IMR-90 (cell line): ENCODE data around the gene CCDC152. TPM values are rescaled to one million over a fixed set of nuclear protein-coding genes. Genes with fewer than 3 reads are reported as not detected.

Experiments used
- ATAC-seq: fragments of 200-7000 bp; cut with Tn5 transposase; 2 replicates; pipeline ENCODE4 v1.9.1; 2020; ENCODE audit warnings: low read depth, mild to moderate bottlenecking, moderate library complexity
- BruUV-seq: library from RNA; stranded (reverse); fragments of 400-500 nt; replicated peaks from 2 replicates; lab custom pipeline; 2021; lab: Mats Ljungman, UMichigan
- CTCF ChIA-PET: fragments of 300-600 bp; formaldehyde crosslinking; extraction: SDS; loops from one replicate; lab custom pipeline; 2021; ENCODE audit warnings: antibody characterized with exemption; lab: Yijun Ruan, JAX
- POLR2A ChIA-PET: fragments of 300-600 bp; sonication (Branson Sonifier 250); formaldehyde crosslinking; loops from one replicate; lab custom pipeline; 2022; ENCODE audit warnings: antibody characterized with exemption; ENCODE audit not compliant: unreplicated experiment; lab: Charles Lee
- DNase-seq: peaks from one replicate; pipeline ENCODE4 v3.0.0; 2013
- H2AFZ ChIP-seq: replicated peaks from 2 replicates; pipeline ENCODE3; 2013; ENCODE audit warnings: low read length, mild to moderate bottlenecking; ENCODE audit not compliant: poor library complexity
- H2AK5ac ChIP-seq: 2 replicates; pipeline ENCODE4 v1.6.1; 2013; ENCODE audit warnings: low read depth, low read length, inconsistent platforms
- H2AK9ac ChIP-seq: replicated peaks from 2 replicates; pipeline ENCODE3; 2013; ENCODE audit warnings: mild to moderate bottlenecking, low read depth, low read length, moderate library complexity; ENCODE audit not compliant: poor library complexity
- H2BK120ac ChIP-seq: 2 replicates; pipeline ENCODE4 v1.6.1; 2013; ENCODE audit warnings: low read depth, low read length, inconsistent platforms
- H2BK15ac ChIP-seq: 3 replicates; pipeline ENCODE4 v1.6.1; 2013; ENCODE audit warnings: low read depth, low read length, inconsistent platforms
- H2BK20ac ChIP-seq: 2 replicates; pipeline ENCODE4 v1.6.1; 2013; ENCODE audit warnings: low read depth, mild to moderate bottlenecking, inconsistent platforms, low read length, moderate library complexity
- H2BK5ac ChIP-seq: 2 replicates; pipeline ENCODE4 v1.6.1; 2013; ENCODE audit warnings: mild to moderate bottlenecking, low read depth, low read length, inconsistent platforms; ENCODE audit not compliant: poor library complexity, severe bottlenecking
- H3K14ac ChIP-seq: replicated peaks from 2 replicates; pipeline ENCODE4 v1.6.1; 2013; ENCODE audit warnings: low read depth, low read length, inconsistent platforms
- H3K18ac ChIP-seq: 2 replicates; pipeline ENCODE4 v1.6.1; 2013; ENCODE audit warnings: low read depth, low read length, control low read depth
- H3K23ac ChIP-seq: 2 replicates; pipeline ENCODE4 v1.6.1; 2013; ENCODE audit warnings: low read depth, low read length, inconsistent platforms
- H3K27ac ChIP-seq: 2 replicates; pipeline ENCODE4 v1.5.1; 2013; ENCODE audit warnings: mild to moderate bottlenecking, control low read depth, low read length; ENCODE audit not compliant: insufficient read depth
- H3K27me3 ChIP-seq: 2 replicates; pipeline ENCODE4 v1.6.1; 2013; ENCODE audit warnings: low read length; ENCODE audit not compliant: control insufficient read depth, insufficient read depth
- H3K36me3 ChIP-seq: 2 replicates; pipeline ENCODE4 v1.6.1; 2013; ENCODE audit warnings: low read length, mixed read lengths; ENCODE audit not compliant: control insufficient read depth, insufficient read depth
- H3K4ac ChIP-seq: 2 replicates; pipeline ENCODE4 v1.6.1; 2013; ENCODE audit warnings: low read depth, low read length, inconsistent platforms
- H3K4me1 ChIP-seq: 2 replicates; pipeline ENCODE4 v1.6.1; 2013; ENCODE audit warnings: low read length, mixed read lengths; ENCODE audit not compliant: control insufficient read depth, insufficient read depth
- H3K4me2 ChIP-seq: 2 replicates; pipeline ENCODE4 v1.6.1; 2013; ENCODE audit warnings: low read depth, mild to moderate bottlenecking, control low read depth, low read length, moderate library complexity
- H3K4me3 ChIP-seq: 2 replicates; pipeline ENCODE4 v1.5.1; 2013; ENCODE audit warnings: low read depth, mild to moderate bottlenecking, control low read depth, low read length, moderate library complexity; ENCODE audit not compliant: insufficient read depth
- H3K56ac ChIP-seq: 2 replicates; pipeline ENCODE4 v1.6.1; 2013; ENCODE audit warnings: low read length, inconsistent platforms; ENCODE audit not compliant: insufficient read depth; ENCODE audit errors: extremely low read depth
- H3K79me1 ChIP-seq, 2 experiments: 2 replicates each; pipeline ENCODE4 v1.6.1; 2013; ENCODE audit warnings: low read length in 2 of 2, inconsistent platforms in 1 of 2, low read depth in 1 of 2
- H3K9ac ChIP-seq: 2 replicates; pipeline ENCODE4 v1.6.1; 2013; ENCODE audit warnings: low read depth, low read length, control low read depth
- H3K9me1 ChIP-seq: 2 replicates; pipeline ENCODE4 v1.6.1; 2013; ENCODE audit warnings: low read length, inconsistent platforms; ENCODE audit not compliant: insufficient read depth
- H3K9me3 ChIP-seq: 2 replicates; pipeline ENCODE4 v1.6.1; 2013; ENCODE audit warnings: low read length; ENCODE audit not compliant: control insufficient read depth, insufficient read depth
- H4K20me1 ChIP-seq: 2 replicates; pipeline ENCODE4 v1.6.1; 2013; ENCODE audit warnings: low read length, inconsistent platforms; ENCODE audit not compliant: insufficient read depth
- H4K5ac ChIP-seq: 2 replicates; pipeline ENCODE4 v1.6.1; 2013; ENCODE audit warnings: mild to moderate bottlenecking, low read depth, low read length, control low read depth
- H4K8ac ChIP-seq, 2 experiments: 2 replicates each; pipeline ENCODE4 v1.6.1; 2013; ENCODE audit warnings: low read depth in 2 of 2, low read length in 2 of 2, control low read depth in 1 of 2, inconsistent platforms in 1 of 2
- H4K91ac ChIP-seq: 2 replicates; pipeline ENCODE4 v1.6.1; 2013; ENCODE audit warnings: low read depth, low read length, inconsistent platforms; ENCODE audit not compliant: insufficient read depth
- BHLHE40 ChIP-seq: fragments of 150-350 bp; IDR thresholded peaks from 2 replicates; pipeline ENCODE4 v1.6.1; 2016; ENCODE audit warnings: mild to moderate bottlenecking, low read depth, low read length
- CEBPB ChIP-seq: IDR thresholded peaks from 2 replicates; pipeline ENCODE4 v1.6.1; 2012; ENCODE audit warnings: low read depth, low read length, improper control_type of control experiment
- CHD1 ChIP-seq: IDR thresholded peaks from 2 replicates; pipeline ENCODE4 v1.6.1; 2012; ENCODE audit warnings: low read depth, low read length, improper control_type of control experiment
- FOS ChIP-seq: fragments of 150-350 bp; IDR thresholded peaks from 2 replicates; pipeline ENCODE4 v1.6.1; 2016; ENCODE audit warnings: low read depth, low read length
- MAFK ChIP-seq: IDR thresholded peaks from 2 replicates; pipeline ENCODE4 v1.6.1; 2012; ENCODE audit warnings: low read depth, low read length, improper control_type of control experiment
- MAZ ChIP-seq: IDR thresholded peaks from 2 replicates; pipeline ENCODE4 v1.6.1; 2012; ENCODE audit warnings: low read depth, mild to moderate bottlenecking, low read length, improper control_type of control experiment, moderate library complexity, borderline replicate concordance
- MXI1 ChIP-seq: IDR thresholded peaks from 2 replicates; pipeline ENCODE4 v1.6.1; 2012; ENCODE audit warnings: low read depth, mild to moderate bottlenecking, low read length, moderate library complexity, borderline replicate concordance
- NFE2L2 ChIP-seq: fragments of 150-350 bp; IDR thresholded peaks from 2 replicates; pipeline ENCODE4 v1.6.1; 2016; ENCODE audit warnings: low read depth, mild to moderate bottlenecking, low read length
- POLR2A ChIP-seq: IDR thresholded peaks from 2 replicates; pipeline ENCODE4 v1.6.1; 2012; ENCODE audit warnings: mild to moderate bottlenecking, low read depth, low read length
- RAD21 ChIP-seq: IDR thresholded peaks from 2 replicates; pipeline ENCODE4 v1.6.1; 2012; ENCODE audit warnings: low read length, improper control_type of control experiment
- RCOR1 ChIP-seq: IDR thresholded peaks from 2 replicates; pipeline ENCODE4 v1.6.1; 2012; ENCODE audit warnings: mild to moderate bottlenecking, low read length, improper control_type of control experiment; ENCODE audit not compliant: insufficient replicate concordance
- RFX5 ChIP-seq: IDR thresholded peaks from 2 replicates; pipeline ENCODE4 v1.8.0; 2012; ENCODE audit warnings: low read depth, mild to moderate bottlenecking, low read length, moderate library complexity
- SMC3 ChIP-seq: fragments of 150-350 bp; IDR thresholded peaks from 2 replicates; pipeline ENCODE4 v1.6.1; 2016; ENCODE audit warnings: low read depth, mild to moderate bottlenecking, antibody characterized with exemption, low read length, moderate library complexity
- dilution Hi-C: fragments of 300-500 bp; cut with HindIII; formaldehyde crosslinking; loops from one replicate; pipeline ENCODE4 v1.14.3; 2018; ENCODE audit warnings: low sequenced_read_pairs; ENCODE audit not compliant: unreplicated experiment
- in situ Hi-C: fragments of 300-500 bp; cut with MboI; formaldehyde crosslinking; loops from 3 replicates; pipeline ENCODE4 v1.14.3; 2019; ENCODE audit warnings: low sequenced_read_pairs, inconsistent platforms, mixed read lengths
- intact Hi-C: fragments of 100-400 bp; cut with micrococcal nuclease; formaldehyde crosslinking; loops from 2 replicates; pipeline ENCODE4 v1.10.0; 2022
- polyA plus RNA-seq, 3 experiments: library from polyadenylated mRNA; depleted of rRNA; stranded (reverse); fragments of >200 nt; gene quantifications; 2 replicates each; pipeline ENCODE4 v1.2.3, GENCODE V29; 2012; ENCODE audit warnings: low replicate concordance in 1 of 3
- total RNA-seq: library from RNA; depleted of rRNA; stranded (reverse); fragments of >200 nt; gene quantifications from 2 replicates; pipeline ENCODE4 v1.2.3, GENCODE V29; 2012
- TF ChIP-seq, protein P1 (sequence below): conservative IDR thresholded peaks from 2 replicates; pipeline ENCODE4 v1.5.1; 2012; ENCODE audit warnings: mild to moderate bottlenecking, low read depth, low read length, improper control_type of control experiment
- TF ChIP-seq, protein P2 (sequence below): fragments of 150-350 bp; IDR thresholded peaks from 2 replicates; pipeline ENCODE4 v1.6.1; 2016; ENCODE audit warnings: low read depth, mild to moderate bottlenecking, low read length, moderate library complexity, borderline replicate concordance
- TF ChIP-seq, protein P3 (sequence below): fragments of 150-350 bp; IDR thresholded peaks from 2 replicates; pipeline ENCODE4 v1.6.1; 2017; ENCODE audit warnings: mild to moderate bottlenecking, antibody characterized with exemption, low read length, low read depth

Gene CCDC152
- total and polyA plus RNA-seq, 2 of the 4 experiments (the other 2 are of a cell fraction): 0.87 to 0.90 TPM

DNA sequence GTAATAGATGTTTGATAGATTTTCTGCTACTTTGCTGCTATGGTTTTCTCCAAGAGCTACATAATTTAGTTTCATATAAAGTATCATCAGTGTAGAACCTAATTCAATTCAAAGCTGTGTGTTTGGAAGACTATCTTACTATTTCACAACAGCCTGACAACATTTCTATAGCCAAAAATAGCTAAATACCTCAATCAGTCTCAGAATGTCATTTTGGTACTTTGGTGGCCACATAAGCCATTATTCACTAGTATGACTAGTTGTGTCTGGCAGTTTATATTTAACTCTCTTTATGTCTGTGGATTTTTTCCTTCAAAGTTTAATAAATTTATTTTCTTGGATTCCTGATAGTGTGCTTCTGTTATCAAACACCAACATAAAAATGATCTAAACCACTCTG is 35.1 kb upstream of the CCDC152 start:
- Histone ChIP-seq H3K9ac (no peak overlapping the region), H2BK20ac (no peak overlapping the region), H3K14ac (no peak overlapping the region), H3K56ac (no peak overlapping the region), H3K4ac (no peak overlapping the region), H3K23ac (no peak overlapping the region), H4K8ac (no peak overlapping the region), H3K36me3 (no peaks in the 10 kb centered on the region), H3K9me3 (no peaks in the 10 kb centered on the region), H3K9me1 (no peaks in the 10 kb centered on the region), H2AFZ (no peak overlapping the region), H2AK5ac (no peak overlapping the region), H3K18ac (no peak overlapping the region), H4K91ac (no peak overlapping the region), H3K27ac (no peak overlapping the region), H3K79me1 (no peaks in the 10 kb centered on the region), H4K20me1 (no peaks in the 10 kb centered on the region), H2BK5ac (no peak overlapping the region), H4K5ac (no peak overlapping the region), H2BK15ac (no peak overlapping the region), H2AK9ac (no peak overlapping the region), H3K4me1 (no peaks in the 10 kb centered on the region), H3K4me3 (no peak overlapping the region), H2BK120ac (no peak overlapping the region), H3K27me3 (no peaks in the 10 kb centered on the region), H3K4me2 (no peak overlapping the region)
- ChIA-PET POLR2A (no interaction called here), CTCF (no interaction called here)
- dilution Hi-C loops: no loop called here
- intact Hi-C loops: no loop called here
- DNase-seq (no peak), ATAC-seq (no peak)
- in situ Hi-C loops: no loop called here
- TF ChIP-seq POLR2A (no peak), SMC3 (no peak), RAD21 (no peak), RFX5 (no peak), BHLHE40 (no peak), MAZ (no peak), NFE2L2 (no peak), RCOR1 (no peak), CEBPB (no peak), FOS (no peak), MAFK (no peak), MXI1 (no peak), CHD1 (no peak)
- TF ChIP-seq, protein P1, sequence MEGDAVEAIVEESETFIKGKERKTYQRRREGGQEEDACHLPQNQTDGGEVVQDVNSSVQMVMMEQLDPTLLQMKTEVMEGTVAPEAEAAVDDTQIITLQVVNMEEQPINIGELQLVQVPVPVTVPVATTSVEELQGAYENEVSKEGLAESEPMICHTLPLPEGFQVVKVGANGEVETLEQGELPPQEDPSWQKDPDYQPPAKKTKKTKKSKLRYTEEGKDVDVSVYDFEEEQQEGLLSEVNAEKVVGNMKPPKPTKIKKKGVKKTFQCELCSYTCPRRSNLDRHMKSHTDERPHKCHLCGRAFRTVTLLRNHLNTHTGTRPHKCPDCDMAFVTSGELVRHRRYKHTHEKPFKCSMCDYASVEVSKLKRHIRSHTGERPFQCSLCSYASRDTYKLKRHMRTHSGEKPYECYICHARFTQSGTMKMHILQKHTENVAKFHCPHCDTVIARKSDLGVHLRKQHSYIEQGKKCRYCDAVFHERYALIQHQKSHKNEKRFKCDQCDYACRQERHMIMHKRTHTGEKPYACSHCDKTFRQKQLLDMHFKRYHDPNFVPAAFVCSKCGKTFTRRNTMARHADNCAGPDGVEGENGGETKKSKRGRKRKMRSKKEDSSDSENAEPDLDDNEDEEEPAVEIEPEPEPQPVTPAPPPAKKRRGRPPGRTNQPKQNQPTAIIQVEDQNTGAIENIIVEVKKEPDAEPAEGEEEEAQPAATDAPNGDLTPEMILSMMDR: no peak
- TF ChIP-seq, protein P2, sequence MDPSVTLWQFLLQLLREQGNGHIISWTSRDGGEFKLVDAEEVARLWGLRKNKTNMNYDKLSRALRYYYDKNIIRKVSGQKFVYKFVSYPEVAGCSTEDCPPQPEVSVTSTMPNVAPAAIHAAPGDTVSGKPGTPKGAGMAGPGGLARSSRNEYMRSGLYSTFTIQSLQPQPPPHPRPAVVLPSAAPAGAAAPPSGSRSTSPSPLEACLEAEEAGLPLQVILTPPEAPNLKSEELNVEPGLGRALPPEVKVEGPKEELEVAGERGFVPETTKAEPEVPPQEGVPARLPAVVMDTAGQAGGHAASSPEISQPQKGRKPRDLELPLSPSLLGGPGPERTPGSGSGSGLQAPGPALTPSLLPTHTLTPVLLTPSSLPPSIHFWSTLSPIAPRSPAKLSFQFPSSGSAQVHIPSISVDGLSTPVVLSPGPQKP: no peak
- TF ChIP-seq, protein P3, sequence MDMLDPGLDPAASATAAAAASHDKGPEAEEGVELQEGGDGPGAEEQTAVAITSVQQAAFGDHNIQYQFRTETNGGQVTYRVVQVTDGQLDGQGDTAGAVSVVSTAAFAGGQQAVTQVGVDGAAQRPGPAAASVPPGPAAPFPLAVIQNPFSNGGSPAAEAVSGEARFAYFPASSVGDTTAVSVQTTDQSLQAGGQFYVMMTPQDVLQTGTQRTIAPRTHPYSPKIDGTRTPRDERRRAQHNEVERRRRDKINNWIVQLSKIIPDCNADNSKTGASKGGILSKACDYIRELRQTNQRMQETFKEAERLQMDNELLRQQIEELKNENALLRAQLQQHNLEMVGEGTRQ: no peak
- no TSS peak for BruUV-seq
